HG02973 (cell line): ENCODE measurements around the gene PTPN23.

ENCODE experiments used
- ATAC-seq: cut with Tn5 transposase; IDR thresholded peaks from one replicate; pipeline ENCODE4 v1.9.1; 2021; ENCODE audit warnings: moderate library complexity; ENCODE audit not compliant: unreplicated experiment

Gene PTPN23

GRCh38 chr3:47419083-47420043 is 38.5 kb downstream of the PTPN23 start:
- ATAC-seq, result no peak

DNA sequence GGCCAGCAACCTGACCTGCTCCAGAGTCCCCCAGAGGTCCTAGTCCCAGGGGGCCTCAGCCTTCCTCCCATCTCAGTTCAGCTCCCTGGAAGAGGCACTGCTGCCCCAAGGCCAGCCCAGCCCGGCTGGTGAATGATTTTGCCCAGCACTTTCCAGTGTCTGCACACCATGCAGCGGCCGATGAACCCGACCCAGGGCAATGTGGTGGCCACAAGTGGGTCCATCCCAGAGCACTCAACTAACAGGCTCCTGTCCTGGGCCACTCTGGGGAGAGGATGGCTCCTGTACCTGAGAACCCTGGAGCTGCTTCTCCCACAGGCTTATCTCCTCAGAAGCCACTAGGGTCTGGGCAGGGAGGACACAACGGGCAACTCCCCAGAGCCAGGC is 39.2 kb downstream of the PTPN23 start:
- ATAC-seq, result no peak

GRCh38 chr3:47420511-47421484 is 40.0 kb downstream of the PTPN23 start:
- peak; percentile 68 for ATAC-seq

DNA sequence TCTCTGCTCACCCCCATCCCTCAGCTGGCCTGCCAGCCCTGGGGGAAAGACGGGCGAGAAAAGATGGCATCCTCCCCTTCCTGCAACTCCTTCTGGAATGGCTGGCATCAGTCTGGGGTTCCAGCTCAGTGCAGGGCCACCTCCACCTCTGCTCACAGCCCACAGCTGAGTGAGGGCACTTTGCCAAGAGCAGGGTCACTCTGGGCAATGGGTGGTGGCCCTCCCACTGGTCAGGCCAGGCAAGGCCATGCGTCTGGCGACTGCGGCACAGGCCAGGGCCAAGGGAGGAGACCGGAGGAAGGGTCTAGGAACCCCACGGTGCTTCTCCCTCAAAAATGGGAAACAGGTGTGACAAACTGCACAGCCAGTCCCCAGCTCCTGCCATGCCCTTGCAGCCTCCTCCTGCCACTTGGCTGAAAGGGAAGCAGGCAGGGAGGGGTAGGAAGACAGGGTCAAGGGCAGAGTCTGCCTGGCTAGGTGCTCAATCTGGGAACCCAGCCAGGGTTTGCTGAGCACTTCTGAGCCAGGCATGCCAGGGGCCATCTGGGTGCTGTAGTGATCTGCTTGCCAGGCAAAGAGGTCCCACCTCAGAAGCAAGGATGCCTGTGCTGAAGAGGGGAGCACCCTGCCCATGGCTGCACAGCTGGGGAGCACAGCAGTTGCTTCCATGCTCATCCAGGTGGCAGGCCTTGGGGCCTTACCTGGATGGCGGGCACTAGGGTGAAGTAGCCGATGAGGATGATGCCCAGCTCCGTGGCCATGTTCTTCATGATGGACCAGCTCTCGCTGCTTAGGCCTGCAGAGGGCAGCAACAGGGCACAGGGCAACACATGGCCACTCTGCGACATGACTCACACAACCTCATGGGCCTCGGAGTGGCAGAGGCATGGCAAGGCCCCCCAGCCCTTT is 41.2 kb downstream of the PTPN23 start:
- ATAC-seq, result no peak

- no peak for ATAC-seq
Measured at GRCh38 chr3:47422743-47423142, 41.9 kb downstream of the PTPN23 start.

DNA sequence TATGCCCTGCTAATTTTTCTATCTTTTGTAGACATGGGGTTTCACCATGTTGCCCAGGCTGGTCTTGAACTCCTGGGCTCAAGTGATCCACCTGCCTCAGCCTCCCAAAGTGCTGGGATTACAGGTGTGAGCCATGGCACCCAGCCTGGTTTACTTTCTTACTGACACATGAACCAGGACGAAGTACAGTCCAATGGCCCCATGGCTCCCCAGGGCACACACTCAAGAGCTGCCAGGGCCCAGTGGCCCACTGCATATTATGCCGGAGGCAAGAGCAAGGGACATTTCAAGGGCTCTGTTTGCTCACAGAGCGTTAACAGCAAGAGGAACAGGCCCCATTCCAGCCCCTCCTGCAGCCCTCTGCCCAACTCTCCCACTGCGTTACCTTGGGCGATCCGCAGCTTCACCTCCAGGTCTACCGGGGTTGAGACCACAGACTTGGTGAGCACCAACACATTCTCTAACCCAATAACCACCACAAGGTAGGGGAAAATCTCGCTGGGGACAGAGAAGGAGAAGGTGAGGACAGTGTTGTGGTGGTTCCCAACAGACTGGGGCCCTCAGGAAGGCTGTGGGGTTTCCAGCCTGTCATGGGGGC is 42.8 kb downstream of the PTPN23 start:
- ATAC-seq, result no peak

DNA sequence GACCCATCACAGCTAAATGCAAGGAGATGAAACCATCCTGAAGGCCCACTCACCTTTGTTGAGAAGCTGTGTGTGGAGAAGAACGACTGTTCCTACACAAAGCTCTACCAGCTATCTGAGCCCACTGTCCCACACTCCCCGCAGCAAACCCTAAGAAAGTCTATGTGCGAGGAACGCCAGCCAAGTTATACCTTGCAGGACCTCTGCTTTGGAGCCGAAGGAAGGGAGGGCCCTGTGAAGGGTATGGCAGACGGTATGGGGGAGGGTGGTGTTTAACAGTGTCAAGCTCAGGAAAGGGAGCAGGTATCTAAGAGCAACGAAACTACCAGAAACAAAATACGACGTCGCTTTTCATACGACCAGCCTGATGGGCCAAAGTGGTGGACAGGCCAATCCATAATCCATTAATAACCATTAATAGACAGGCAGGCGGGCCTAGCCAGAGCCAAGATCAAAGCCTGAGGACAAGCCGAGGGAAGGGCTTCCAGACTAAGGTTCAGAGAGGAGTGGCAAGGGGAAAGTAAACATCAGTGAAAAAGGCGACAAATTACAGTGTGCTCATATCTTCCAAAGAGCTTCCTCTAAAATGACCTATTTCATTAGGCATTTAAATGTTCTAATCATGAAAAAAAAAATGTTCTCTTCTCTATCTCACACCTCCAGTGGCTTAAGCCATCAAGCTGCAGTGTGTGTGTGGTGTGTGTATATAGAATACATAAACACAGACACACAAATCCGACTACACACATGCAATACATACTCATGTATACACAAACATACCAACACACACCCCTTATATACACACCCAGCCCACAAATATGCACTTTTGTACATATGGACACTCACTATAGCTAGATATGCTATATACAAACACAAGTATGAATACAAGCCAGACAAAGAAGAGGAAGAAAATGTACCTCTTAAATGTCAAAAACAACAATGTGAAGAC is 43.9 kb downstream of the PTPN23 start:
- ATAC-seq, result no peak

- ATAC-seq, result no peak
Measured at GRCh38 chr3:47425383-47425778, 44.6 kb downstream of the PTPN23 start.

DNA sequence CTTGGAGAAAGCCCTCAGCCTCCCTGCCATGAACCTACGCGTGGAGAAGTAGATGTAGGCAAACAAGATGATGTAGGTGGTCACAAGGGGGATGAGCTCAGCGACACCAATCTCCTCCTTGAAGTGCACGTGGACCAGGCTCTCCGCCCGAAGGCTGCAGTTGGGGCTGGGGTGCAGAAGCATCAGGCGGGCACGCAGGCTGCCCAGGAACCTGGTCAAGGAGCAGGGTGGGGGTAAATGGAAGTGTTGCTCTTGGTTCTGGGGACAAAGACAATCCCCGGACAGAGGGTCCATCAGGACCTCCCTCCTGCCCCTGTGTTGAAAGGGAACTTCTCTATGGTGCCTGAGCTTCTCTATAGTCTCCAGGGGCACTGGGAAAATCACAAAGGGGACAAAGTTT is 45.1 kb downstream of the PTPN23 start:
- no peak for ATAC-seq

- ATAC-seq, result no peak
Measured at GRCh38 chr3:47427866-47428265, 47.0 kb downstream of the PTPN23 start.

DNA sequence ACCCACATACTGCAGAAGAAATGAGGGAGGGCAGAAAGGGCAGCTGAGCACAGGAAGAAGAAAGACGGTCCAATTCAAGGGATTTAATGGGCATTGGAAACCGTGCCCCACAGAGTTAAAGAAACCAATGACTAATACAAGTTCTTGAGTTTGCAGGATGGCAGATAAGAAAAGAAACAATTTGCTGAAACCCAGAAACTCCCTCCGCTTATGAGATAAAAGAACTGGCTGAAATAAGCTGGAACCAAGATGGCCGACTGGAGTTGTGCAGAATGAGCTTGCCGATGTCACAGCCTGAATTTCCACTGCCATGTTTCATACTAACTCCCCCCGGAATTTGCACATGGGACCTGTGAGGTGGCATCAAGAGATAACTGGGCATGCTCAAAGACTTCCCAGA is 47.8 kb downstream of the PTPN23 start:
- ATAC-seq, result no peak

DNA sequence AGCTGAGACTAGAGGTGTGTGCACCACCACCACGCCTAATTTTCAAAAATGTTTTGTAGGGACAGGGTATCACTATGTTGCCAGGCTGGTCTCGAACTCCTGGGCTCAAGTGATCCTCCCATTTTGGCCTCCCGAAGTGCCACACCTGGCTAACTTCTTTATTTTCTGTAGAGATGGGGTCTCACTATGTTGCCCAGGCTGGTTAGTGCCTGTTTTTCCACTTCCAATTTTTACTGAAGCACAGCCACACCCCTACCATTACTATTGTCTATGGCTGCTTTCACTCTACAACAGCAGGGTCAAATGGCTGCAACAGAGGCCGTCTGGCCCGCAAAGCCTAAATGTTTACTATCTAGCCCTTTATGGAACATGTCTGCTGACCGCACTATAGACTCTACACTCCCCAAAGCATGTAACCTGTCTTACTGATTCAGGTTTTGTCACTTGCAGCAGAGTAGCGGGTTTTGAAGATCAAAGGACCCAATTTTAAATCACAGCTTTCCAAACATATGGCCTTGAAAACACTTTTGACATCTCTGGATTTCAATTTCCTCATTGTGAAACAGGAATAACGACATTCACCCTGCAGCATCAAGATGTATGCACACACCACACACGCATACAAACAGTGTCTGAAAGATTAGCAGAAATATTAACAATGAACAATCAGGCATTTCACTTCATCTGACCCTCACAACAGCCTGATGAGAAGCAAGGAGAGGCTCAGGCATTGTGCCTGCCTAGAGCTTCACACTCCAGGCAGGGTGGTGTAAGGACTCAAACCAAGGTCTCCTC is 48.9 kb downstream of the PTPN23 start:
- no peak for ATAC-seq

DNA sequence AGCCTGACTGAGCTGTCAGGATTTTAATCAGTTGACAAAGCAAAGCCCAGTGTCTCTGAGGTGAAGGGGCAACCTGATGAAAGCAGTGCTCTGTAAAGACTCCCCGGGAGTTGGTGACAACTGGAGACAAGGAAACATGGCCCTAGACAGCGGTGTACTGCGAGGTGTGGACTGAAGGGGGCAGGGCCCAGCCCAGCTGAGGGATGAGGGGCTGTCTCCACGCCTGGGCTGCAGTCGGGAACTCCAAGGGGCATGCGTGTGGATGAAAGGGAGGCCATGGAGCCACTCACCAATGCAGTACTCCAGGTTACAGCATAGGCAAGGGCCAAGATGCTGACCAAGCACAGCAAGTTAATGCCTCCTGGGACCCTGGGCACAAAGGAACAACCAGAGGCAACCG is 49.8 kb downstream of the PTPN23 start:
- ATAC-seq, result no peak

- no peak for ATAC-seq
Measured at GRCh38 chr3:47431225-47431624, 50.4 kb downstream of the PTPN23 start.

DNA sequence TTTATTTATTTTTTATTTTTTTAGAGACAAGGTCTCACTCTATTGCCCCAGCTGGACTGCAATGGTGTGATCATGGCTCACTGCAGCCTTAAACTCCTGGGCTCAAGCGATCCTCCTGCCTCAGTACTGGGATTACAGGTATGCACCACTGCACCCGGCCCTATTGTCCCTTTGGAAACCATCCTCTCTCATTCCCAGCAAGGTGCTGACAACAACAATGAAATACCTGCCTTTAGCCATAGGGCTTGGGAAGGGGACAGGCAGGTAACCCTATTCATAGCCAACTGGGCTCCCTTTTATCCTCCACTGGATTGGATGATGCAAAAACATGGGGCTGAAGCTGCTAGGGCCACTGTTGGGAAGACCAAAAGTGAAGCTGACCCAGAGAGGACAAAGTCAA is 51.9 kb downstream of the PTPN23 start:
- ATAC-seq, result no peak

GRCh38 chr3:47433796-47434195 is 53.0 kb downstream of the PTPN23 start:
- no peak for ATAC-seq

DNA sequence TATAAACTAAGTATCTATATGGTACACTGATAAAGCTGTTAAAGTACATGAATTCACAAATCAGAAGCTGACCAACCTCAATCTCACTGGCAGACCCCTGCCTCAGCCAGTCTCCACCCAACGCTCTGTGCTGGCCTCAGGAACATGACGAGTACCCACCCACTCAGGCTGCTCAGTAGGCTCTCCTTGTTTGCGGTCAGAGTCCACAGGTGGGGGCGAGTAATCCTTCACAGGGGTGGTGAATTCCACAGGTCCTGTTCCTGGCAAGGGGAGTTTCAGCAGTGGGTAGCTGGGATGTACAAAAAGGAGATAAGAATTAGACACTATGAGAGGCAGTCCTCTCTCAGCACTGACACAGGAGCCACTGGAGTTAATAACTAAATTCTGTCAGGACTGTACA is 54.0 kb downstream of the PTPN23 start:
- ATAC-seq, result no peak

GRCh38 chr3:47436180-47436579 is 55.4 kb downstream of the PTPN23 start:
- no peak for ATAC-seq
